Ovary (tissue), 9 donors: ENCODE results near the gene C1orf198. TPM values are rescaled to one million over a fixed set of nuclear protein-coding genes. Genes with fewer than 3 reads are reported as not detected.

Source experiments
- DNase-seq, 5 donors: peaks; one replicate each; pipeline ENCODE4 v3.0.0-alpha.2; 2019 to 2020
- H3K27ac ChIP-seq, 2 donors: fragments of 200-600 bp; one replicate each; pipeline versions ENCODE4 v1.5.1 to v1.8.0; 2019 to 2022
- H3K27me3 ChIP-seq: fragments of 200-600 bp; one replicate; pipeline ENCODE4 v1.8.0; 2022
- H3K36me3 ChIP-seq: fragments of 200-600 bp; sonication (generic); one replicate; pipeline ENCODE4 v1.5.1; 2019
- H3K4me1 ChIP-seq: one replicate; pipeline ENCODE4 v1.8.1; 2013; ENCODE audit warnings: mild to moderate bottlenecking, moderate library complexity; ENCODE audit not compliant: insufficient read depth
- H3K4me3 ChIP-seq: fragments of 200-600 bp; sonication (generic); one replicate; pipeline ENCODE4 v1.5.1; 2017
- H3K9me3 ChIP-seq, 2 donors: fragments of 200-600 bp in 1 of 2; sonication (generic) in 1 of 2; one replicate each; pipeline versions ENCODE4 v1.5.1 to v1.8.1; 2013 to 2019; ENCODE audit warnings: mild to moderate bottlenecking in 1 of 2, moderate library complexity in 1 of 2
- EP300 ChIP-seq: sonication (generic); formaldehyde crosslinking; IDR thresholded peaks from one replicate; pipeline ENCODE4 v1.6.1; 2017; ENCODE audit warnings: antibody characterized with exemption
- POLR2A ChIP-seq: fragments of 450-650 bp; IDR thresholded peaks from one replicate; pipeline ENCODE4 v1.6.1; 2017; ENCODE audit warnings: antibody characterized with exemption, mild to moderate bottlenecking, moderate library complexity
- WGBS, 3 donors: extraction: QIAGEN DNeasy Blood & Tissue Kit in 1 of 3; methylation state at CpG; one replicate each; pipeline versions ENCODE4 v1.1.5 to v1.1.7; 2013 to 2017; 5-methylcytosine and 5-hydroxymethylcytosine counted together
- intact Hi-C, 4 donors: fragments of 100-400 bp; cut with DNase I; formaldehyde crosslinking; loops; one replicate each; pipeline versions ENCODE4 v1.11.0 to v1.15.1; 2022 to 2023
- polyA plus RNA-seq, 2 donors: library from polyadenylated mRNA; stranded (reverse); fragments of 200-250 nt in 1 of 2; fragments of 350-450 nt in 1 of 2; fragmentation: Illumina TruSeq in 1 of 2; extraction: RNeasy Lipid Tissue Mini Kit (QIAGEN cat#74804) in 1 of 2; gene quantifications; one replicate each; pipeline ENCODE4 v1.2.3, GENCODE V29; 2013 to 2014
- total RNA-seq, 7 donors: library from RNA; depleted of rRNA in 2 of 7; stranded (reverse); fragments of >200 nt in 2 of 7; fragmentation: NEBNext Ultra II Directional in 3 of 7; extraction: Animal tissue kit (Norgen Biotek cat#: 25700) in 3 of 7; gene quantifications; one replicate each; pipeline versions ENCODE4 v1.1.0 to v1.2.4, GENCODE V29; 2016 to 2023
- TF ChIP-seq, protein P1 (sequence below), 3 donors: fragments of 450-650 bp in 2 of 3; fragments of 200-600 bp in 1 of 3; IDR thresholded peaks; one replicate each; pipeline versions ENCODE4 v1.5.1 to v1.8.0; 2016 to 2022; ENCODE audit warnings: antibody characterized with exemption in 3 of 3, mild to moderate bottlenecking in 1 of 3
- donor health status: DM: no; HTN: no; CAD: no; lungs with moderate emphysema.
- donor health status: DM: no; HTN: no; CAD: no.
- donor health status: Bipolar disorder and iron deficiency.
- donor health status: DM: yes; HTN: yes; CAD: no.
- donor health status: DM: no; HTN: no; CAD: no.
- donor health status: DM: yes; HTN: yes; CAD: no.

C1orf198 gene
- total and polyA plus RNA-seq, 9 donors, result 34.0 to 60.8 (median 43.4) TPM

- TF ChIP-seq EP300 (no peak), POLR2A (no peak)
- TF ChIP-seq, protein P1, sequence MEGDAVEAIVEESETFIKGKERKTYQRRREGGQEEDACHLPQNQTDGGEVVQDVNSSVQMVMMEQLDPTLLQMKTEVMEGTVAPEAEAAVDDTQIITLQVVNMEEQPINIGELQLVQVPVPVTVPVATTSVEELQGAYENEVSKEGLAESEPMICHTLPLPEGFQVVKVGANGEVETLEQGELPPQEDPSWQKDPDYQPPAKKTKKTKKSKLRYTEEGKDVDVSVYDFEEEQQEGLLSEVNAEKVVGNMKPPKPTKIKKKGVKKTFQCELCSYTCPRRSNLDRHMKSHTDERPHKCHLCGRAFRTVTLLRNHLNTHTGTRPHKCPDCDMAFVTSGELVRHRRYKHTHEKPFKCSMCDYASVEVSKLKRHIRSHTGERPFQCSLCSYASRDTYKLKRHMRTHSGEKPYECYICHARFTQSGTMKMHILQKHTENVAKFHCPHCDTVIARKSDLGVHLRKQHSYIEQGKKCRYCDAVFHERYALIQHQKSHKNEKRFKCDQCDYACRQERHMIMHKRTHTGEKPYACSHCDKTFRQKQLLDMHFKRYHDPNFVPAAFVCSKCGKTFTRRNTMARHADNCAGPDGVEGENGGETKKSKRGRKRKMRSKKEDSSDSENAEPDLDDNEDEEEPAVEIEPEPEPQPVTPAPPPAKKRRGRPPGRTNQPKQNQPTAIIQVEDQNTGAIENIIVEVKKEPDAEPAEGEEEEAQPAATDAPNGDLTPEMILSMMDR (IDR thresholded peaks at IDR 0.05), result no peak
- WGBS, 3 donors, result 76 to 90% (median 89%) methylated on average over 2 of the region's 2 CpGs
- Histone ChIP-seq H3K9me3 (no peaks in the 10 kb centered on the region), H3K27ac (no peak overlapping the region), H3K36me3 (no peaks in the 10 kb centered on the region), H3K4me1 (peaks cover 2% of the 10 kb centered on the region), H3K27me3 (no peaks in the 10 kb centered on the region), H3K4me3 (no peak overlapping the region)
- intact Hi-C loops, result loop anchor here in 1 of 4 donors (10.0 kb wide), 1 partner anchor 301 kb away; no protein-coding TSS in a partner anchor
- no peak for DNase-seq
Observed at GRCh38 chr1:230913496-230913895, 45.2 kb upstream of the C1orf198 start.

DNA sequence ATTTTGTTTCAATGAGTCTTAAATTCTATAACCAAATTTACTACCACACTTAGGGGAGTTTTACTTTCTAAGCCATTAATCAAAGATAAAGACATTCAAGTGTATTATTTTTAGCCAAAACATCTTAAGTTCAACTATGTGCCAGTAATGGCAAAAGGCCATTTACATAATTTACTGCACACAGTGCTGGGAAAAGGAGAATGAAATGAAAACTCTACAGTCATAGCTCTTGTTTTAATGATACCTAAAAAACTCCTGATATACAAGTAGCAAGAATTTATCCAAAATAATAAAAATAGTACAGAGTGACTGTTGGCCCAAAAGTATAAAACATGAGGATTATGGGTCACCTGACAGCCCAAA lies 42.4 kb upstream of the C1orf198 start:
- no peak for DNase-seq
- H3K9me3 ChIP-seq, result no peaks in the 10 kb centered on the region
- TF ChIP-seq POLR2A (no peak), EP300 (no peak)
- TF ChIP-seq, protein P1 (IDR thresholded peaks at IDR 0.05), result no peak
- H3K27me3 ChIP-seq, result no peaks in the 10 kb centered on the region
- H3K27ac ChIP-seq, result peak overlapping the region in 1 of 2 donors; percentile 50
- H3K4me1 ChIP-seq, result peaks cover 2% of the 10 kb centered on the region
- no peak overlapping the region for H3K4me3 ChIP-seq
- H3K36me3 ChIP-seq, result no peaks in the 10 kb centered on the region
- intact Hi-C loops, result loop anchor here in 1 of 4 donors (10.0 kb wide), 1 partner anchor 304 kb away; no protein-coding TSS in a partner anchor

DNA sequence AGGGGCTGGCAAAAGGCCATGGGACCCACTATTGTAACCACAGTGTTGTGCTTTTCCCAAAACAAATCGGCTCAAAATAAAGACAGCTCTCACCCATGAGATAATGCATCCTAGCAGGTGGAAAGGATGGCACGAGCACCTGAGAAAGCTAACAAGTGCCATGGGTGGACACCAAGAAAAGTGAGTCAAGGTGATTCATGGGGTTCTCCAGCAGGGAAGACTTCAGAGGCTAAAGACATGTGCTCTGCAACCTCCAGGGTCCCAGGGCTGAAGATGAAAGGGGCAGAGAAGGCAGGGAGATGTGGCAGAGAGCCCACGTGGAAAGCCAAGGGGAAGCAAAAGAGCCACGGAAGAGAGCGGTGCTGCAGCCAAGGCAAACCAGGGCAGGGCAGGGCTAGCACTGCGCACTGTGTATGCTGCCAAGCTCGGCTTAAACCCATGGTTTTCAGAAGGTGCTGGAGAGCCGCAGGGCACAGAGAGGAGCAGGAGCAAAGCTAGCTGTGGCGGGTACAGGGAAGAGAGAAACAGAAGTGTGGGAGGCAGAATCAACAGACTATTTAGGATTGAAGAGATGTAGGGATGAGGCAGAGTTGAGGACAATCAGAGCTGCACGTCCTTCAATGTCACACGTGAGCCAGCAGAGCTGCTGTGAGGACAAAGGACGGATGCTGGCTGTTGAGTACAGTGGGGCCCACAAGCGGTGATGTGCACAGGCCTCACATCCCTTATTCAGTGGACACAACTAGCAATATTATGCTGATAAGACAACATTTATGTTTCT lies 41.8 kb upstream of the C1orf198 start:
- peaks cover 2% of the 10 kb centered on the region for H3K4me1 ChIP-seq
- WGBS, 3 donors, result 48 to 66% (median 54%) methylated on average over 13 of the region's 13 CpGs
- H3K4me3 ChIP-seq, result no peak overlapping the region
- H3K36me3 ChIP-seq, result no peaks in the 10 kb centered on the region
- no peak overlapping the region for H3K27ac ChIP-seq
- intact Hi-C loops, result loop anchor here in 1 of 4 donors (10.0 kb wide), 1 partner anchor 305 kb away; no protein-coding TSS in a partner anchor
- H3K27me3 ChIP-seq, result no peaks in the 10 kb centered on the region
- DNase-seq, result peak in 1 of 5 donors; percentile 28
- TF ChIP-seq, protein P1 (IDR thresholded peaks at IDR 0.05), result no peak
- no peak for TF ChIP-seq POLR2A
- TF ChIP-seq EP300, result no peak
- no peaks in the 10 kb centered on the region for H3K9me3 ChIP-seq

DNA sequence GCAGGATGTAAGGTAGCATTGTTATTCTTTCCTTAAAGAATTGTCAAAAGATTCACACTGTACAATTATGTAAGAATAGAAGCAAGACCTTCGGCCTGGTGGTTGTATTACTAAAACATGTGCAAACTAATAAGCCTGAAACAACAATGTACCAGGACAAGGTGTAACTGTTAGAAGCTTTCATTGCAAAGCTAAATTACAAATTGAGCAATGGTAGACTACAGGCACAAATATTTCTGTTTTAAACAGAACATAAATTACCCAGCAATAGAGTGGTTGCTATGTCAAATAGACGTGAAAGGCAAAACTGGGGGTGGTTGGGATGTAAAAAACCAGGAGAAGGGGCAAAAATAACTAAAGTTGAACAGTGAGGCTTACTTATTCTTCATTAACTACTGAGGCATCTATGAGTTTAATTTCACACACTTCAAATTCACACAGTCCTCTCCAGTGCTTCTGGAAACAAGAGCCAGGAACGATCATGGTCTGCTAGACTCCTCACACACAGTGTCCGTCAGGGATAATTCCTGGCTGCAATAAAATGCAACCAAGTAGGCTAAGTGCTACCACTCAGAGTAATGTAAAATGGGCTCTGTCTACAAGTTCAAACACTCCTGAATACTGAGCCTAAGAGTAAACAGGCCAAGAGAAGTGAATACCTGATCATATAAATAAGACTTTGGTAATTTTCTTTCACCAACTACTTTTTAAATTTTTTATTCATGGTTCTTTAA lies 39.3 kb upstream of the C1orf198 start:
- intact Hi-C loops, result no loop called here
- Histone ChIP-seq H3K36me3 (no peaks in the 10 kb centered on the region), H3K4me1 (peaks cover 2% of the 10 kb centered on the region), H3K27ac (no peak overlapping the region), H3K27me3 (no peaks in the 10 kb centered on the region), H3K4me3 (no peak overlapping the region), H3K9me3 (no peaks in the 10 kb centered on the region)
- TF ChIP-seq POLR2A (no peak), EP300 (no peak)
- TF ChIP-seq, protein P1 (IDR thresholded peaks at IDR 0.05), result no peak
- 67 to 86% (median 74%) methylated on average over 4 of the region's 4 CpGs for WGBS, 3 donors
- DNase-seq, result no peak
